Cortex of kidney (tissue), 1 donor: ENCODE measurements around the gene TRMT61A.

Experiments used
- DNase-seq: peaks from one replicate; lab custom pipeline; 2025; lab: John Stamatoyannopoulos, UW

The TRMT61A gene

DNA sequence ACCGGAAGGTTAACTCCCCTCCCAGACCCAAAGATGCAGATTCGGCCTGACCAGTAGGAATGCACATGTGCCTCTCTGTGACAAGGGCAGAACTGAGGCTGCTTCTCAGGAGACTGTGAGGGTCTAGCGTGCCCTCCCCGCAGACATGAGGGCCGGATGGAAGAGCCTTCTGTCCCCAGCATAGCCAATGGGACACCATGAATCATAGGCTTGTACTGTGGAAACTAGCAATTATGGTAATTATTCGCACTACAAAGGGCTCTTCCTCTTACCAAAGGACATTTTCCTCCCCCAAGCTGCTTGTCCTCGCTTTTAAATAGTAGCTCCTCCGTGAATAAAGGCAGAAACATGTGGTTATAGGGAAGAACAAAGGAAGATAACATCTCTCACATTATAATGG, 40.0 kb downstream of the TRMT61A start:
- no peak for DNase-seq

DNA sequence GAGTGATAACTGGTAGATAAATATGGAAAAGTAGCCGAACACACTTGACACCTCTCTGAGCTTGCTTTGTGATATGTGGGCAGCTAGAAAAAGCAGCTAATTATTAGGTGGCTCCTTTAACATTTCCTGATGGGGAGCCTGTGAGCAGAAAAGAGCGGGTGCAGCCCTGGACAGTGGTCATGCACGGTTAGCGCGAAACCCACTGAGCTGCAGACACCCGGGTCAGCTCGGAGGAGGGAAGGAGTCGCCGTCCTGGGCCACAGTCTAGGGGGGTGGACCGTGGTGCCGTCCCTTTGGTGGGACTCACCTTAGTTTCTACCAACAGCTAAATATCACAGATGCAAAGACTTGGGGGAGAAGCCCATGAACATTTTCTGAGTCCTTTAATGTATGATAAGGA, 40.4 kb downstream of the TRMT61A start:
- DNase-seq: no peak

DNA sequence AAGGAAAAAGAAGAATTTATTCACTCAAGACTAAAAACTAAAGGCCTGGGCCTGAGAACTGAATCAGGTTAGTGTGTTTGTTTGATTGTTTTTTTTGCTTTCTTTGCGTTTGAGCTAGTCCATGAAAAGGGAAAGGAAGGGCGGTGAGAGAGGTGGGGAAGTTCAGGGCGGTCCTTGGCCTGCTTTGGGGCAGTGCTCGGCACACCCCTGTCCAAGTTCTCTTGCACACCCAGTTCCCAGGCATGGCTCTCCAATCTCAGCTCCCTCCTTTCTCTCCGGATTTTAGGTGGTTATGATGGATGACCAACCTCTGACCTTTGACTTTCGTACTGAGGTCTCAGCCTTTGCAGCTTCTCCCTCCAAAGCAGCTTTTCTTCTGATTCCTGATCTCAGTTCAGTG, 45.1 kb downstream of the TRMT61A start:
- DNase-seq: no peak

DNA sequence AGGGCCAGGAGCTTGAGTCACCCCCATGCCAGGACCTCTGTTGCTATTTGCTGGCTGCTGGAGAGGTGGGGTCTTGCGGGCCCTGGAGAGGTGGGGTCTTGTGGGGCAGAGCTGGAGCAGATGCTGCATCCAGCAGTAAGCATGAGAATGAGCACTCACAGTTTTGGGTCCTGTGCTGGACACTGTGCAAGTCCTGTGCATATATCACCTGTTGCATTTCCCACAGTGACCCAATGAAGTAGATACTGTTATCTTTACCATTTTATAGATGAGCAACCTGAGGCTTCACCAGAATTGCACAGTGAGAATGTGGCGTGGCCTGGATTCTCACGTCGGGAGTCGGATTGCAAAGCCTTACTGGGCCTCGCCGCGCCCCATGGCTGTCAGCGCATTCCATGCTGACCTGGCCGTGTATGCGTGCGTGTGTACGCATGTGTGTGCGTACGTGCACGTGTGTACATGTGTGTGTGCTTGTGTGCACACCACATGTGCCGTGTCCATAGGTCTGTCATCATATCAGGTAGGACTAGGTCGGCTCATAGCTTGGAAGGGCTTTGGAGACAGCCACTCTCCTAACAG, 45.8 kb downstream of the TRMT61A start:
- no peak for DNase-seq

DNA sequence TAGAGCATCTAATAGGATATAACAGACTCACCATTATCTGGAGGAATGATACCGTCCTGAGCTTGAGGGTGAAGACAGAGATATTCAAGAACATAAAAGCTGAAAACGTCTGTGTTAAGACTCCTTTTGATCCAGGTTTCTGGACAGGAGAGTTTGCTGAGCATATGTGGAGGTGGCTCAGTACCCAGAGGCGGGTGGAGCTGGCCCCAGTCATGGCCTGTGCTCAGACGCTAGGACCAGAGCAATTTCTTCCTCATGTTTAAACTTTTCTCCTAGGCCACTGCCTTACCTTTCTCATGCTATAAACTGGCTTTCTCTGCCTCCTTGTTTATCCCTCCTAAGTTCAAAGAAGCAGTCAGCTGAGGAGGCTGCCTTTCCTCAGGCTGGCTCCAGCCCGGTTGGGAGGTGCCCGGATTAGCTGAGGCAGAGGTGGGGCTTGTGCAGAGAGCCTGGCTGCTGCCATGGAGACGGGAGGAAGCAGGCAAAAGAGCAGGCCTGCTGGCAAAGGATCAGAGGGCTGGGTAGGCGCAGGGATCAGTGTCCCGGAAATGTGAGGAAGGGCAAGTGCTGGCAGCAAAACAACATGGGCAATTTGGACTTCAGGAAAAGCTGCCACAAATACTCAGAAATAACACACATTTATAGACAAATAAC, 47.5 kb downstream of the TRMT61A start:
- no peak for DNase-seq

DNA sequence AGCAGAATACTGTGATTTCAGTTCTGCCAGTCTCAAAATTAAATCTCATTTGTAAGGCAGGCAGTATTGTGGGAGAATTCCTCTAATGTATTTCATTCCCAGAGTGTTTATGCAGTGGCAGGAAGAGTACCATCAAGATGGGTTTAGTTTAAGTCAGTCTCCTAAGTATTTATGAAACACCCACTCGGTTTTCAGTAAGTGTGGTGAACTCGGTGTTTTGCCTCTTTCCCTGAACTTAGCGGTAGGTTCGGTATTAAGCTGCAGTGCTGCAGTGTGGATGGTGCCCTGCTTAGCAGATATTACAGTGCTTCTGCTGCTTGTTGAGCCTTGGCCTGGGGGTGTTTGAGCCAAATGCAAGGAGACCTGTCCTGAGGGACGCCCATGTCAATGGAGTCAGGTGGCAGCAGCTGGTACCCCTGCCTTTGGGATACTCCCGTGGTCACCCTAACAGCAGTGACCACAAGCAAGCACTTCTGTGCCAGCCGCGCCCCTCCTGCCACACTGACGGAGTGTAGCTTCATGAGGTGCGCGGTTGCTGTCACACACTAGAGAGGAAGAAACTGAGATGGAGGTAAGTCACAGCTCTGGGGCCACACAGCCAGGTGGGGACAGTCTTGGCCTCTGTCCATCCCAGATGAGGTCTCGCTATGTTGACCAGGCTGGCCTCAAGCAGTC, 49.5 kb downstream of the TRMT61A start:
- DNase-seq: no peak

DNA sequence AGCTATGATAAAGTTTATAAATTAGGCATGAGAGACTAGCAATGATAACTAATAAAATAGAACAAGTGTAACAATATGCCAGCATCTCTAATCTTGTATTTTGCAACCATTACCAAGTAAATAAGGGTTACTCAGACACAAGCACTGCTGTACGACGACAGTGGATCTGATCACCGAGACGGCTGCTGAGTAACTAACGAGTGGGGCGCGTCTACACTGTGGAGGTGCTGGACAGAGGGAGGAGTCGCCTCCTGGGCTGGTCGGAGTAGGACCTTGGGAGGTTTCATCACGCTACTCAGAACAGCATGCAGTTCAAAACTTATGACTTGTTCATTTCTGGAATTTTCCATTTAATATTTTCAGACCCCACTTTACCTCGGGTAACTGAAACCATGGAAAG, 52.2 kb downstream of the TRMT61A start:
- no peak for DNase-seq

DNA sequence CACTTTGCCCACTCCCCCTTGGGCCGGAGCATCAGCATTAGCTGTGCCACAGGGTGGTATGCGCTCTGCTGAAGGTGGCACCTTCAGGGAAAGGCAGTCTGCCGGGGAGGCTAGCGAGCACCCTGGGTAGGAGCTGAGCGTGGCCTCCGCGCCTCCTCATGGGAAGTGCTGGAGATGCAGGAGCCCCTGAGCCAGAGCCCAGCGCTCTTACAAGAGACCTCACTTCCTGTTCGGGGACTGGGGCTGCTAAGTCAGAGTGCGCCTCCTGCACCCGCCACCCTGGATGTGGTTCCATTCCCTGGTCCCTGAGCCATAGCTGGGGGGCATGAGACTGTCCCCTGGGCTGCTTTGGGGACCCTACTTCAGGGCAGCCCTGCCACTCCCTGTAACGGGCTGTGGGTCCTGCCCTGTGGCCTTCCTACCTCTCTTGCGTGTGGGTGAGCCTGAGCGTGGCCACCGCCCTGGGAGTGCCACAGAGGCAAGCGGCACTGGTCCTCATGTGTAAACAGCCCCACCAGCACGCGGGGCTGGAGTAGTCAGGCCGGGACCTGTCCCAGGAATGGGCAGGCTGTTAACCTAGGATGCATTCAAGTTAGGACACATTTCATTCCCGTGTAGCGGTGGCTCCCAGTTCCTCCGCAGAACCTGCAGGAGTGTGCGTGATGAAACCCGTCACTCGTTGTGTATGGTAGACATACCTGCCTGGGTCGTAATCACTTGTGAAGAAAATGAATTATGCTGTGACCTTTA, 53.1 kb downstream of the TRMT61A start:
- no peak for DNase-seq

DNA sequence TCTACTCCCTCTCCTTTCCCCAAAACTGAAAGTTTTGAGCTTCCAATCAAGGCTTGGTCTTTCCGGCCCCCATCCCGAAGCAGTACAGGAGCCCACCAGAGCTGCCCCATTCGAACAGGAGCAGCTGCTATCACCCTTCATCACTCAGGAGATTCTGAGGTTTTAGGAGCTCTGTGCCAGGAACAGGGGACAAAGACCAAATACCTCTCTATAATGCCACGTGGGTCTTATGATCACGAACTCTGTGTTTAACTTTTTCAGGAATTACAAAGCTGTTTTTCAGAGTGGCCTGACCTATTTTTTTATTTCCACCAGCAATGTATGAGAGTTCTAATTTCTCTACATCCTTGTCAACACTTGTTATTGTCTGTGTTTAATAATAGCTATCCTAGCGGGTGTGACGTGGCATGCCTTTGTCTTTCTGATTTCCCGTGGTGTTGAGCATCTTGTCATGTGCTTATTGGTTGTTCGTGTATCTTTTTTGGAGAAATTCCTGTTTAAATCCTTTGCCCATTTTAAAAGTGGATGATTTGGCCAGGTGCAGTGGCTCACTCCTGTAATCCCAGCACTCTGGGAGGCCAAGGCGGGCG, 55.4 kb downstream of the TRMT61A start:
- DNase-seq: no peak
